AG10803 (cell line): ENCODE results near the gene ACP3.
A peak's percentile ranks its signal among the peaks of the same experiment; 100 is the strongest.

Experiments
- DNase-seq: peaks from one replicate; pipeline ENCODE4 v3.0.0; 2010; ENCODE audit warnings: low read depth
- H3K4me3 ChIP-seq: 2 replicates; pipeline ENCODE4 v1.5.1; 2011; ENCODE audit warnings: mild to moderate bottlenecking, low read length, control low read depth
- TF ChIP-seq, protein P1 (sequence below): conservative IDR thresholded peaks from 2 replicates; pipeline ENCODE4 v1.5.1; 2011; ENCODE audit warnings: mild to moderate bottlenecking, low read length, control low read depth, inconsistent platforms

Gene ACP3

DNA sequence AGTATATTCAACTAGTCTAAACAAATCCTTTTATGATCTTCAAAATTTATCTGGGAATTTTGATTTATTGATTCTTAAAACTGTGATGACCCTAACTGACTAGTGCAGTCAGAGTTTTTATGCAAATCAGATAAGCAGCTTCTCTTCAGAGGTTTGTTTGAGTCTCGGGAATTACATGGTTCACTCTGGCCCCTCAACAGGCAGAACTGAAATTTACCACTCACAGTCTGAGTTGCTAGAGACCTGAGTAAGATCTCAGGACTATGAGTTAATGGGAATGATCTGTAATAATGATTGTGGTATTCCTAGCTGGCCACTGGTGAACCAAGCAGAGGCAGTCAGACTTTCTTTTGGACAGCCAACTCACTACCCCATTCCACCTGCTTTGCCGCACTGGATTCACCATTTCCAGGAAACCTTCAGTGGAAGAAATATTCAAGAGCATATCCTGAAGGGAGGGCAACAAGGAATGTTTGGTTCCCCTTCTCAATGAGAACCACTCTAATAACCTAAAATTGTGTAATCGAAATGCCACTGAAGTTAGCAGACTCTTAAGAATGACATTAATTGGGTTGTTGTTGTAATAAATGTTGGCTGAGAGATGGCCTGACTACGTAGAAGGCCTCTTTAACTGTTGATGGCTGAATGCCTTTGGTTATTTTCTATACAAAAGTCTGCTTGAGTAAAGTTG, 88.5 kb downstream of the ACP3 start:
- DNase-seq: peak; percentile 46
- TF ChIP-seq, protein P1, sequence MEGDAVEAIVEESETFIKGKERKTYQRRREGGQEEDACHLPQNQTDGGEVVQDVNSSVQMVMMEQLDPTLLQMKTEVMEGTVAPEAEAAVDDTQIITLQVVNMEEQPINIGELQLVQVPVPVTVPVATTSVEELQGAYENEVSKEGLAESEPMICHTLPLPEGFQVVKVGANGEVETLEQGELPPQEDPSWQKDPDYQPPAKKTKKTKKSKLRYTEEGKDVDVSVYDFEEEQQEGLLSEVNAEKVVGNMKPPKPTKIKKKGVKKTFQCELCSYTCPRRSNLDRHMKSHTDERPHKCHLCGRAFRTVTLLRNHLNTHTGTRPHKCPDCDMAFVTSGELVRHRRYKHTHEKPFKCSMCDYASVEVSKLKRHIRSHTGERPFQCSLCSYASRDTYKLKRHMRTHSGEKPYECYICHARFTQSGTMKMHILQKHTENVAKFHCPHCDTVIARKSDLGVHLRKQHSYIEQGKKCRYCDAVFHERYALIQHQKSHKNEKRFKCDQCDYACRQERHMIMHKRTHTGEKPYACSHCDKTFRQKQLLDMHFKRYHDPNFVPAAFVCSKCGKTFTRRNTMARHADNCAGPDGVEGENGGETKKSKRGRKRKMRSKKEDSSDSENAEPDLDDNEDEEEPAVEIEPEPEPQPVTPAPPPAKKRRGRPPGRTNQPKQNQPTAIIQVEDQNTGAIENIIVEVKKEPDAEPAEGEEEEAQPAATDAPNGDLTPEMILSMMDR: no peak

DNA sequence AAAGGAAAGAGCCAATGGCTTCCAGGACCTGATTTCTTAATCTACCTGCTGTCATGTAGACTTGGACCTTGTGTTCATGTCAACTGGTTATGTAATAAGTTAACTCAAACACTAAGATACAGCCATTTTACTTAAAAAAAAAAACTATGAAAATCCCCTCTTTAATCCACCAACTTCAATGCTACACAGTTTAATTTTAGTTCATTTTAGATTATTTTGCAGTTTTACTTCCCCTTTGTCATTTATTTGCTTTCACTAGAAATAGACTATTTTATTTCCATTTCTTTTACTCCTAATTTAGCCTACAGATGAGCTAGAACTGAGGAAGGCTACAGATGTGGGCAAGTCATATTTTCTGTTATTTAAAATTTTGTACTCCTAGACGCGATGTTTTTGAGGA, 89.4 kb downstream of the ACP3 start:
- TF ChIP-seq, protein P1: no peak
- H3K4me3 ChIP-seq: no peak overlapping the region
- DNase-seq: no peak

More for the DNA sequence above, 88.5 kb downstream of the ACP3 start:
- no peak overlapping the region for H3K4me3 ChIP-seq

DNA sequence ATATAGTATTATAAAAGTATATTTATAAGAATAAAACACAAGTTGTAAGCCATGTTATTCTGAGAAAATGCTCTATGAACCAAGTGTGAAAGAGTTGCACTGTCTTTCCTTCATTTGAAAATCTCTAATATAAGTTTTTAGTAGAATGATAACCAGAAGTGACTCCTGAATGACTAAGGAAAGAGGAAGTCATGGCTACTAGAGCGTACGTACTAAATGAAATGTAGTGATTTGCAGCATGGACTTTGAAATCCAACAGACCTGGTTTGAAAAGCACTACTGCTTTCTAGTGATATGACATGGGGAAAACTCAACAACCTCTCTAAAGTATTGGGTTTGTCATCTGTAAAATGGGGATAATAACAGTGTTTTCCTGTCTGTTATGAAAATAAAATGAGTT, 89.8 kb downstream of the ACP3 start:
- TF ChIP-seq, protein P1: no peak
- no peak for DNase-seq
- no peak overlapping the region for H3K4me3 ChIP-seq
